ENCODE data around the gene MCUB.

The MCUB gene

DNA sequence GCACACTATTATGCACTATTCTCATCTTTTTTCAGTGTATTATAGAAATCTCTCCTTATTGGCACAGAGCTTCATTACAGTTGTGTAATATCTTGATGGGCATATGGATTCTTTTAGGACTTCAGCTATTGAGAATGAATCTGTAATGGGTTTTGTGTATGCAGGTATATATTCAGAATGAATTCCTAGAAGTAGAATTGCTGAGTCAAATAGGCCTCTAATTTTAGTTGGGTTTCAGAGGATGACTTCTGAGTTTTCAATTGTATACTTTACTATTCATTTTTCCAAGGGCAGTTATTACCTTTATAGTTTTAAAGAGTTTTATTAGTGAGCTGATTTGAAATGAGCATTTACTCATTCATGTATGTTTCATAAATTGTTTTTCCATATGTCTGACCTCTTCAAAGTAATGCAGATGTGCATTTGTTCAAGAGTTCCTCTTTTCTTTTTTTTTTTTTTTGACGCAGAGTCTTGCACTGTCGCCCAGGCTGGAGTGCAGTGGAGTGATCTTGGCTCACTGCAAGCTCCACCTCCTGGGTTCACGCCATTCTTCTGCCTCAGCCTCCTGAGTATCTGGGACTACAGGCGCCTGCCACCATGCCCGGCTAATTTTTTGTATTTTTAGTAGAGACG is 123.7 kb downstream of the MCUB start:
- no peak for DNase-seq

DNA sequence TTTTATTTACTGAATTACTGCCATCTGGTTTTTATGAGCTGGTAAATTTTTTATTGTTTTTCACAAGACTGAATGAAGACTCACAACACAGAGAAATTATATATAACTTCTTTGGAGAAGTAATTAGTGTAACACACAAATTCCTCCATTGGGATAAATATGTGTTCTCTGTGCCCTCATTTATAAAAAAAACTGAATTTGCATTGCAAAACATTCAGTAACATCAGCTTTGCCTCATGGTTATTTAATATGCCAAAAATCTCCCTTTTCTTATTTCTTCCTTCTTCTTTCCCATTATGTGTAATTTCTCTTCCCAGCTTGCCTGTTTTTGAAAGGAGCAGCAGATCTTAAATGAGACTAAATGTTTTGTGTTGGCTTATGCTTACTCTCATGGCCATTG is 124.7 kb downstream of the MCUB start:
- DNase-seq, result no peak

DNA sequence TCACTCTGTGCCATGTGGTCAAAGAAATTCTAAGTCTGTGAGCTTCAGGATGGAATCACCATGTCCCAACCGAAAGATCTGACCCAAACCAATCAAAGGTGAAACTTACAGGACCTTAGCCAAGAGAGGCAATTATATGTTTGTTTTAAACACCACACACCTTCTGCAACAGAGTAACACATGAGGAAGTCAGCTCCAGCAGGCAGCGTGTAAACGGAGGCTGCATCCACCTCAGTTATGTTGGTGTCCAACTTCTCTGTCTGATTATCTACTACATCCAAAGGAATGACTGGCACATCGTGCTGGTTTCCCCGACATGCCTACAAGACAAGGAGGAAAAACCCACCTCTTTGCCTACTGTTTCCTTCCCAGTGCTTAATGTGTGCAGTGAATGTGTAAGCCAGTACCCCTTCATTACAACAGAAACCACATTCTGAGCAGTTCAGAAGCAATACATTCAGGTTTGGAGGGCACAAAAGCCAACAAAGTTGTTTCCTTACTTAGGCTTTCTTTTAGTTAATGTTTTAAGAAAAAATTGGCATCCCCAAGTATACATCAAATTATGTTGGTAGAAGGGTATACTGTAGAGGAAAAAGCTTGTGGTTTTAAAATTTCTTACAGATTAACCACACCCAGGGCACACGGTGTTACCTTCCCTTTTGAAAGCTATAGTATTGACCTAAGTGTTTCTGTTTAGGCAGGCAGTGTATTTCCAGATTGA is 130.8 kb downstream of the MCUB start:
- DNase-seq, result no peak

DNA sequence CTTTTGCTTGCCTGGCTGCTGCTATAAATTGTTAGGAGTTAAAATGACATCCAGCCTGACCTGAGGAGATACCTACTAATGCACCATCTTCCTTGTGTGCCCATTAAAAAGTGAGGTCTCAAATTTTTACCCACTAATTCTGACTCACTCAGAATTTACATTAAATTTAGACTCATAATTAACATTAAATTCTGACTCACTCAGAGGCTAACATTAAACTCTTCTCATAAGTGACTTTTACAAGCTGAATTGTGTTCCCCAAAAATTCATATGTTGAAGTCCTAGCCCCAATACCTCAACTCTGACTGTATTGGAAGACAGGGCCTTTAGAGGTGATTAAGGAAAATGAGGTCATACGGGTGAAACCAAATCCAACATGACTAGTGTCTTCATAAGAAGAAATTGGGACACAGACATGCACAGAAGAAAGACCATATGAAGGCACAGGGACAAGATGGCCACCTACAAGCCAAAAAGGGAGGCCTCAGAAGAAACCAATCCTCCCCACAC is 131.4 kb downstream of the MCUB start:
- DNase-seq, result no peak

DNA sequence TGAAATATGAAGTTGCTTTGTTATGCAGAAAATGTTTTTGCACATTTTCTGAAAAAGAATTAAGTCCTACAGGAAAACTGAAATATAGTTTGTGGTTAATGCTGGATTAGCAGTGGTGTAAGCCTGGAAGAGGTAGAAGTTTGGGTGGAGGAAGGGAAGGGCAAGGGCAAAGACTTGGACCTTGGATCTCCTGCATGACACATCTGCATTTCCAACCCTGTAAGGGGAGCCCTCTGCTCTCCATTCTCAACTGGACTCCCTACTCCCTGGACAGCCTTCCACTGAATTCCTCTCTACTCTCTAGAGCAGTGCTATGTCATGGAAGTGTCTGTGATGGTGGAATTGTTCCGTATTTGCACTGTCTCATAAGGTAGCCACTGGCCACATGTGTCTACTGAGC is 138.6 kb downstream of the MCUB start:
- no peak for DNase-seq

DNA sequence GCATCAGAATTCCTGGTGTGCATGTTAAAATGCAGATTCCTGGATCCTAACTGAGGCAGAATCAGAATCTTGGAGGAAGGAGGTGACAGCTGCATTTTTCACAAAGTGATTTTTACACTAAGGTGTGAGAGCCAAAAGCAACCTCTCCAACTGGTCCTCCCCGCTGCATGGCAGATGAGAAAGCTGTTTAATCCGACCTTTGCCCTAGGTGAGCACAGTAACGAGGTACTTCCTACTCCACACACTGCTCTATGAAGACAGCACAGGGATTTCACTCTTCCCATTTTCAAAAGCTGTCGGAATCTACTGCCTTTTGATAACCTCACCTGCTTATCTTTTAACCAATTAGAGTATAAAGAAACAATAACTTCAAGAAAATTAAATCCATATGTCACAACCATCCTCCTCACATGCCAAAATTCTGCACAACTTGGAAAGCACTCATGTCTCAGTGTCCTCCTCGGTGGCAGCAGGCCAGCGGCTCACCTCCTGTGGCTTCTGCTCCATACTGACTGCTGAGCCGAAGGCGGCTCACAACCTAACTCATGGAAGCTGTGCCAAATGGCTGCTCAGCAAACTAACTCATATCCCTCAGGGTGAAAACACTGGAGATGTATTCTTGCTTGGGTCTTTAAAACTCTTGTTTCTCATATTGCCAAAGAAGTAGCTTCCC is 139.6 kb downstream of the MCUB start:
- DNase-seq, result no peak

DNA sequence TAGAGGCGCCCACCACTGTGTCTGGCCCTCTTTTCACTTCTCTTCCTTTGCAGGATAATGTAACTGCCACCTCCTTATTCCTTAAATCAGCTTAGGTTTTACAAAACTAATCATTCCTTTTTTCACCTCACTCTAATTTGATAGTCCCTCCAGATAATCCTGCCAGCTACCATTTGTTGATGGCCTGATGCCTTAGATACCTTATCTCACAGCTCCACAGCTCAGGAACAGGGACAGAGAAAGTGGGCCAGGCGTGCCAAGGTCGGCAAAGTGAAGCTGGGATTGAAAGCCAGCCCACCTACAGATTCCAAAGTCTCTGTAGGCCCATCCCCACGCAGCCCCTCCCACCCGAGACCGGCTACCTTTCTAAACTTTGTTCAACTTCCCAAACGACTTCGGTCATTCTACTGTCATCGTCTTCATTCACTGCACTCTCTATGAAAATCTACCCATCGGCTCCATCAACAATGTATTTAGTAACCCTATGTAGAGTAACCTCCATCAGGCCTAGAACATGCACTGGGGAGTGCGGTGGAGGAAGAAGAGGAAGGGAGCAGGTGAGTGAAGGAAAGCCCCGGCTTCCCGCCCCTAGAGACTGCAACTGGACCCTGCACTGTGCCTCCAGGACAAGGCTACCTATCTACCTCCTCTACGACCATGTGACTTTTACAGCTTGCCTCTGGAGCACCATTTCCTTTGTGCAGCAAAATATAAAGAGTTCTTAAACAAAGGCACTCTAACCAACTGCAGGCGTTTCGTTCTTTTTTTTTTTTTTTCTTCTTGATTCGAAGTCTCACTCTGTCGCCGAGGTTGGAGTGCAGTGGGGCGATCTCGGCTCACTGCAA is 141.7 kb downstream of the MCUB start:
- no peak for DNase-seq

DNA sequence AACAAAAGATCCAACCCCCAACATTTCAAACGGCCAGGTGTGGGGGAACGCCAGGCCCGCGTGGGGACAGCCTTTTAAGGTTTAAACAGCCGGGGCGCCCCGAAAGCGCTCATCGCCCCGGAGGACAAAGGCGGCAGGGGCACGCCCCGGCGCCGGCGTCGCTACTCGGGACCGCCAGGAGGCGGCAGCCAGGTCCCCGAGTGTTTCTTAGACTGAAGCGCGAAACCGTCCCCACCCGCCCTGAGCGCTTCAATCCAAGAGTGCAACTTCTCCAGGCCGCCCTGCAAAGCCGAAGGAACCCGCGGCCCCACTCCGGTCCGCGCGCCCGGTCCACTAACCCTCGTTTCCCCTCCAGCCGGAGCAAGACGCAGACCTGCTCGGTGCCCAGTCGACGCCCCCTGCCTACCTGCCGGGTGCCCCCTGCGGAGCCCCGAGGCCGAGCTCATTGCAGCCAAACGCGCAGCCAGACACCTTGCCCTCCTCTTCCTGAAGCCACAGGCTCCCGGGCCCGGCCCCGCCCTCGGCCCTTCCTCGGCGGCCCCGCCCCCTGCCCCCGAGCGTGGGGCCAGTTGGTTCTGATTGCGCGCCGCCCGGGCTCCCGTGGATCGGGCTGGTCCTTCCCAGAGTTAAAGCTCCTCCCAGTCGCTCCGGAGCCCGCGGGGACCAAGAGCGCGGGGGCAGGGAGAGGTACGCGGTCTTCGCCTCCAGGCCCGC is 143.1 kb downstream of the MCUB start, which contains the start of gene CASP6:
CASP6 (minus strand) TSS at position 496 of the 714 bp plus-strand sequence; CDS start at position 446, 50 bp downstream.
- DNase-seq, result peak; percentile 71 to 76

DNA sequence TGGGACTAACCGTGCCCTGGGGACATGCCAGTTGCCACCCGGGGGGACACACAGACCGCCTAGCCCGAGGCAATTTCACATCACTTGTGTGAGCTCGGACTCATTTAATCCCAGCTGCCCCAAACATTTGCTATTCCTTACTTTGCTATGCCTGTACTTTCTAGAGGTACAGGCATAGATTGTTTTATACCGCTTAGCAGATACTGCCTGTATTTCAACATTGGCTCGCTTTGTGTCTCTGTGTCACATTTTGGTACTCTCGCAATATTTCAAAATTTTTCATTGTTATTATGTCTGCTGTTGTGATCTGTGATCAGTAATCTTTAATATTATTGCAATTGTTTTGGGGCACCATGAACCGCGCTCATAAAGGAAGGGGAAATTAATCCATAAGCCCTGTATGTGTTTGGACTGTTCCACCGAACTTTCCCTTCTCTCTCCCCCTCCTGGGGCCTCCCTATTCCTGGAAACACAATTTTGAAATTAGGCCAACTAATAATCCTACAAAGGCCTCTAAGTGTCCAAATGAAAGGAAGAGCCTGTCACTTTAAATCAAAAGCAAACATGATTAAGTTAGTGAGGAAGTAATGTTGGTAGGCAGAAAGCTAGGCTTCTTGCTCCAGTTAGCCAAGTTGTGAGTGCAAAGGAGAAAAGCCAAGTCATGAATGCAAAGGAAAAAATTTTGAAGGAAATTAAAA is 143.8 kb downstream of the MCUB start:
- DNase-seq, result no peak

DNA sequence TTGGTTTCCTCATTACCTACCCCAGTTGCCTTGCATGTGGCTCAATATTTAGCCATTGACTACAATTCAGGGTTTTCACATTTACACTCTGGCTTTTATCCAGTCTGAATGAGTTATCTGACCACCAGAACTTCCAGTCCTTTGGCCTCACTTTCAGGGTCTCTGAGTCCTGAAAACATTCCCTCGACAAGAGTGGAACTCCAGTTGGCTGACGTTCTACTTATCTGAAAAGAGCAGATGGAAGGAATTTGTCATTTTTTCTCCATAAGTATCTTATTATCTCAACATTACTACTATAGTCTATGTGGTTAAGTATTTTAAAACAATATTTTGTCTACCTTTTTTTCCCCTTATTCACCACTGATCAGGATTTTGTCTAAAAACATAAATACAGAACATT is 148.4 kb downstream of the MCUB start:
- DNase-seq, result no peak

DNA sequence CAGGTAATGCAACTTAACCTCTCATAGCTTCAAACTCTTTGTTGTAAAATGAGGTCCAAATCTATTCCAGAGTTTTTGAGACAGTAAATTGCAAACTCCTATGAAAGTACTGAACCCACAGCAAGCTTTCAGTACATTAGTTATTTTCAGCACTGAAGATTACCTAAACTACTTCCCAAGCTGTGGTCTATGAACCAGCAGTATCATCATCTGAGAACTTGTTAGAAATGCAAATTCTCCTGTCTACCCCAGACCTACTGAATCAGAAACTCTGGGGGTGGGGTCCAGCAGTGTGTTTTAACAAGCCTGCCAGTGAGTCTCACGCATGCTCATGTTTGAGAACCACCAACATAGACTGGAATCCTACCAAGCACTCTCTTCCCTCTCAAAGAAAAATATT is 148.9 kb downstream of the MCUB start:
- DNase-seq, result no peak

DNA sequence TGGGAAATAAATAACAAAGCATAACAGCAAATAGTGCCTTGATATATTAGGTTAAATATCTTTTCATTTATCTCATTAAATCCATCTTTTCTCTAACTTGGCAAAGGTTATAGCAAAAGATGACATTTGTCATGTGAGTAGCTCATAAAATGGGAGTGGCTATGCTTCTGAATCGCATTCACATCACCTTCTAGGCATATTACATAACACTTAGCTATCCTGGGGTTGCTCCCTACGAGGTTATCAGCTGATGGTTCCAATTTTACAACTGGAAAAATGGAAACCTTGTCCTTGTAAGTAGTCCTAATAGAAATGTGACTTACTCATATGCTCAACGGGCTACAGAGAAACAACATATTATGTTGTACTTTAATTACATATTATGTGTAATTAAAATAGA is 153.5 kb downstream of the MCUB start:
- DNase-seq, result no peak

DNA sequence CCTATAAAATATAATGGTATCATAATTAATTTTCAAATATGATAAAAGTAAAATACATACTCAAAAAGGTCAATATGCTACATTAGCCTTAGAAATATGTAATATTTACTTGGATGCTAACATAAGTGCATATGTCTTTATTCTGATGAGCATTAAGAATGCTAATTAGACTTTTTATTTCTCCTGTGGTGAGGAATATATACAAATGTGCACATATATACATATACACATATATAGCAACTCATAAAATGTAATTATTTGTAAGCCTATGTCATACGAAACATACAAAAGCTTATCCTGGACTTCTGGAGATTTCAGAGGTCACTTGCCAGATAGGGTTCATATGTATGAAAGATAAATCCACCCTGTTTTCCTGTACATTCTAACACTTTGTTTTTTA is 158.7 kb downstream of the MCUB start:
- no peak for DNase-seq

DNA sequence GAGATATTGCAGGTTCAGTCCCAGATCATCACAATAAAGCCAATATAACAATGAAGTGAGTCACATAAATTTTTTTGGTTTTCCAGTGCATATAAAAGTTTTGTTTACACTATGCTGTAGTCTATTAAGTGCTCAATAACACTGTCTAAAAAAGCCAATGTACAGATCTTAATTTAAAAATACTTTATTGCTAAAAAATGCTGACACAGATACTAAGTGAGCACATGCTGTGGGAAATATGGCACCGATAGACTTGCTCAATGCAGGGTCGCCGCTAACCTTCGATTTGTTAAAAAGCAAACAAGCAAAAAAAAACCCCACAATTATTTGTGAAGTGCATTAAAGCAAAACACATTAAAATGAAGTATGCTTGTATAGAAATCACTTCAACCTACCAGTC is 159.6 kb downstream of the MCUB start:
- DNase-seq, result no peak

DNA sequence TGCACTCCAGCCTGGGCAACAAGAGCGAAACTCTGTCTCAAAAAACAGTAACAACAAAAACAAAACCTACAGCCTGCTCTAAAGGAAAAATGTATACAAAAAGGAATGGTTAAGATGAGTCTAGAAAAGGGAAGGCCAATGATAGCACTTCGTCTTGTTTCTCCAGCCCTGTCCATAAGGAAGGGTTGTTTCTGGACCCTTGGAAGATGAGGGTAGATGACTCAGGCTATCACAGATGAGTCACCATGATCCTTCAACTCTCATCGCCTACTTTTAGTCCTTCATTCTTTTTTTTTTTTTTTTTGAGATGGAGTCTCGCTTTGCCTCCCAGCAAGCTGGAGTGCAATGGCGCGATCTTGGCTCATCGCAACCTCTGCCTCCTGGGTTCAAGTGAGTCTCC is 161.0 kb downstream of the MCUB start:
- DNase-seq, result no peak

DNA sequence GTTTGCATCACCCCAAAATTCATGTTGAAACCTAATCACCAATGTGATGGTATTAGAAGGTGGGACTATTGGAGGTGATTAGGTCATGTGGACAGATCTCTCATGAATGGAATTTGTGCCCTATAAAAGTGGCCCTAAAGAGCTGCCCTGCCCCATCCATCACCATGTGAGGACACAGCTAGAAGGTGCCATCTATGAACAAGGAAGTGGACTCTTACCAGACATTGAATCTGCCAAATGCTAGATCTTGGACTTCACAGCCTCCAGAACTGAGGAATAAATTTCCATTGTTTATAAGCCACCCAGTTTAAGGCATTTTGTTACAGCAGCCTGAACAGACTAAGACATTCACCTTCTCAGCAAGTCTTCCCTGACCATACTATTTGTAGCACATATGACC is 162.3 kb downstream of the MCUB start:
- no peak for DNase-seq

DNA sequence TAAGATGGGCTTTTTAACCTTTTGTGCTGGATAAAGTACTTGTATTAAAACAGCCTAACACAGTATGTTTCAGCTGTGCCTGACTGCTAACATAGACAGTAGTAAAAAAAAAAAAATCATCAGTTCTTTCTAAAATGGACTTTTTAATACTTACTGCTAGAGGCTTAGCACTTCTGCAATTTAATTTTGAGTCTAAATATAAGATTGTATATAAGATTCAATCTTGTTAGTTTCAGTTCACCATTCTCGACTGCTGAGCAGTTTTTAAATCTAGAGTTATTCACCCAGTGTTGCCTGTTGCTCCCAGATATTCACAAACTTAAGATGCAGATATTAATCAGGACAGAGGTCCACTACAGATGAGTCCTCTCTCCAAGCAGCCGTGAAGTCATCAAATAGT is 163.1 kb downstream of the MCUB start:
- no peak for DNase-seq

DNA sequence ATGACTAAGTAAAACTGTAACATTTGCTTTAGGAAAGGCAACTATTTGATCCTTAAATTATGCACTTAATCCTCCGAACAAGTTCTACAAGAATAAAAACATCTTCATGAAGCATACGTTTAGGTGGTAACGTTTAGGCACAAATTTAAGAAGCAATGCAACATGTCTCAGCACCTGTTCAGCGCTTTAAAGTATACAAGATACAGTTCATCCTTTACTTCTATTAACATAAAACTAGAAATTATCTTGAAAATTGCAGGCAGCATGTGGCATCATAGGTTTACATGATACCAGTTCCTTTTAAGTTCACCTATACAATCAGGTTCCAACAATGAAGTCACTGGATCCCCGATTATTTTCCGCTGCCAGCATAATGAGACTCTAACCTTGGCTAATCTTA is 168.3 kb downstream of the MCUB start:
- DNase-seq, result no peak

DNA sequence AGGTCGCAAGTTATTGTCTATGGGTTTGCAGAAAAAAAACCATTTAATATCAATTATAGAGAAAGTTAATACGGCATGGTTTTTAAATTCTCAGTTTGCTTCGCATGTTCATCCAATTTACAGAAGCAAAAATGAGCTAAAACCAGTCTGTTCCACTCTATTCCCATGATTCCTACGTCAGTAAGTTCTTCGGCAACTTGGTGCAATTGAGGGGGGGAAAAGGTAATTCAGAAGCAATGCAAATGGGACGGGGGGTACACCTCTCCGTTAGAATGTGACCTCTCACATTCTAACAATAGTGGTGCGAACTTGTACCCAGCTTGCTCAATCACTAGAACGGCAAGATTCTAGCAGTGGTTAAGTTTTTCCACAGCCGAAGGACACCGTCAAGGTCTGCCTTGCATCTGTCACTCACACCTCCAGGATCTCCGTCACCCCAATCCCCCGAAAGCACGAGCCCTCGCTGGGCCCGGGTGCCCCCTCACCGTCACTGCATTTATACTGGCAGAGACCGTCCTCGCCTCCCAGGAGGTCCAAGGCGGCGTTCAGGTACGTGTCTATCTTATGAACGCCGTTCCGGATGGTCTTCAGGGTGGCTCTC is 169.2 kb downstream of the MCUB start:
- peak in 1 of 2 donors; percentile 30 for DNase-seq

DNA sequence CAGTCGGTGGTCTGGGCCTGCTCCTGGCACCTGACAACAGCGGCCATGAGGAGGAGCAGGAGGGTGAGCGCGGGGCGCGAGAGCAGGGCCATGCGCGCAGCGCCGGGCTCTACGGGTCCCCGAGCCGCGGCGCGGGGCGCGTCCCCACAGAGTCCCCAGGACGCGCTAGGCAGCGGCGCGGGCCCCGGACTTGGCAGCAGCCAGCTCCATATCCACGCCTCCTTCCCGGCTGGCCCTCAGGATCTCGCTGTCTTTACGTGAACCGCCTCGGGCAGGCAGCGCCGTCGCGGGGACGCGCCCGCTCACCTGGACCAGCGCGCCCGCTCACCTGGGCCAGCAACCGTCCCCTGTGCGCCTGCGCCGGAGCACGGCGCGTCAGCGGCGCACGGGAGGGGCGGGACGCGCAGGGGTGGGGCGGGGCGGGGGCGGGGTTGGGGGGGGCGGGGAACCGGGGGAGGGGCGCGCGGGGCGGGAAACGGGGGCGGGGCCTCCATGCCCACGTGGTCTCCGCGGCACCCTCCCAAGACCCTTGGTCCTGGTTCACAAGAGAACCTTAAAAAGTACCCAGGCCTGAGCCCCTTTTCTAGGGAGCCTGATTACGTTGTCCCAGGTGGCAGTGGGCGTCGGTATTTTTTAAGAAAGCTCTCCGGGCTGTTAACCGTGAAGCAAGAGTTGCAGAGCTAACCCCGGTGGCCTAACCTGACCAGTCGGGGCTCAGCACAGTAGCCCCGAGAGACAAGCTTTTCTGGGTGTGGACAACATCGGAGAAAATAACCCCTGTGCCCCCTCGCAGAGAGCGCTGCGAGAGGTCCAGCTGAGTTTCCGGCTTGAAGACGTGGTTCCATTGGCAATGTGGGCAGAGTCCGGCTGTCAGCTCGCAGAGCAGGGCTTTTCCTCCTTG is 169.9 kb downstream of the MCUB start, which contains the start of gene PLA2G12A:
PLA2G12A (minus strand) TSS at position 353 of the 901 bp plus-strand sequence; CDS start at position 92, 261 bp downstream.
- DNase-seq, result peak; percentile 71 to 72
